Pancreas (tissue), 10 donors: Measurements from ENCODE around the gene UBE2G2. TPM values are rescaled to one million over a fixed set of nuclear protein-coding genes. Genes with fewer than 3 reads are reported as not detected.

ENCODE experiments used
- ATAC-seq, 4 donors: fragments of 200-7000 bp; cut with Tn5 transposase; one replicate each; pipeline versions ENCODE4 v1.8.0 to v1.9.1; 2020; ENCODE audit warnings: mild to moderate bottlenecking in 4 of 4, moderate library complexity in 4 of 4
- DNase-seq, 6 donors: peaks; one replicate each; pipeline ENCODE4 v3.0.0-alpha.2; 2020
- FAIRE-seq: peaks from 2 replicates; lab custom pipeline; 2012; peaks lifted over from hg19 to GRCh38; lab: Jason Lieb, UNC
- H3K27ac ChIP-seq, 4 donors: fragments of 200-600 bp; sonication (generic); 1 replicate in 3 of 4; 2 replicates in 1 of 4; pipeline versions ENCODE4 v1.5.0 to v1.8.0; 2020
- H3K27me3 ChIP-seq, 4 donors: fragments of 200-600 bp; one replicate each; pipeline ENCODE4 v1.8.0; 2021
- H3K36me3 ChIP-seq, 3 donors: fragments of 200-600 bp; sonication (generic) in 1 of 3; one replicate each; pipeline versions ENCODE4 v1.5.0 to v1.8.0; 2020 to 2021
- H3K4me1 ChIP-seq, 3 donors: fragments of 200-600 bp; one replicate each; pipeline ENCODE4 v1.8.0; 2021
- H3K4me3 ChIP-seq, 4 donors: fragments of 200-600 bp; sonication (generic) in 2 of 4; one replicate each; pipeline versions ENCODE4 v1.5.0 to v1.8.0; 2020 to 2021
- H3K9me3 ChIP-seq, 4 donors: fragments of 200-600 bp; one replicate each; pipeline ENCODE4 v1.8.0; 2021
- WGBS, 2 donors: extraction: QIAGEN DNeasy Blood & Tissue Kit; methylation state at CpG; one replicate each; pipeline ENCODE4 v1.1.7; 2013; 5-methylcytosine and 5-hydroxymethylcytosine counted together
- intact Hi-C, 3 donors: fragments of 100-400 bp; cut with DNase I; formaldehyde crosslinking; loops; one replicate each; pipeline versions ENCODE4 v1.11.1 to v1.14.2; 2022
- polyA plus RNA-seq, 2 donors: library from polyadenylated mRNA; stranded (reverse); fragments of 200-250 nt; gene quantifications; one replicate each; pipeline ENCODE4 v1.2.3, GENCODE V29; 2013
- total RNA-seq, 6 donors: library from RNA; stranded (reverse); fragmentation: NEBNext Ultra II Directional in 4 of 6; extraction: Animal tissue kit (Norgen Biotek cat#: 25700) in 4 of 6; gene quantifications; one replicate each; pipeline versions ENCODE4 v1.2.1 to v1.2.4, GENCODE V29; 2021 to 2023
- TF ChIP-seq, protein P1 (sequence below), 4 donors: fragments of 200-600 bp; sonication (generic) in 3 of 4; IDR thresholded peaks; one replicate each; pipeline versions ENCODE4 v1.5.0 to v1.8.0; 2021; ENCODE audit warnings: antibody characterized with exemption in 4 of 4
- donor health status: healthy with polysubstance abuse.
- donor health status: DM: no; HTN: no; CAD: no; lungs with moderate emphysema.
- donor health status: DM: no; HTN: no; CAD: no.
- donor health status: control.
- donor health status: control.
- donor health status: Bipolar disorder and iron deficiency.
- donor health status: DM: yes; HTN: yes; CAD: no.
- donor health status: DM: no; HTN: no; CAD: no.
- donor health status: DM: no; HTN: no; CAD: no.
- donor health status: DM: yes; HTN: yes; CAD: no.

Gene UBE2G2
- total and polyA plus RNA-seq, 8 donors: 30.5 to 53.2 (median 42.2) TPM

DNA sequence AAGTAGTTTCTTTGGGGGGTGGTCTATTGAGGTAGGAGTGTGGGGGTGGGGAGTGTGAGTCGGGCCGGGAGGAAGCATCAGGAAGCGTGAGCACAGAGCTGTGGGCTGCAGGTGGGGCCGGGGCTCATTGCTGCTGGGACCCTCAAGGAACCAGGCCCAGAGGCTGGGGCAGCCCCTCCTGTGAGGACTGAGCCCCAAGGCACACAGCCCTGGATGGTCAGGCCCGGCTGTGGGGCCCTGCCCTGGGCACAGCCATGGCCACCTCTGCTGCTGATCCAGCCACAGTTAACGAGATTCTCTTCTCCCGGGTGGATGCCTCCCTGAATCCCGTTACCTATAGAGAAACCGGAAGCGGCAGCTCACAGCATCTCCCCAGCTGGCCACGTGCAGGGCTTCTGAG, 39.2 kb upstream of the UBE2G2 start:
- Histone ChIP-seq H3K27ac (no peak overlapping the region), H3K9me3 (no peaks in the 10 kb centered on the region), H3K4me1 (peaks cover 0 to 3% (median 0%) of the 10 kb centered on the region in 3 donors), H3K4me3 (no peak overlapping the region), H3K27me3 (no peaks in the 10 kb centered on the region), H3K36me3 (no peaks in the 10 kb centered on the region)
- intact Hi-C loops: no loop called here
- DNase-seq (peak in 1 of 6 donors; percentile 45), ATAC-seq (no peak), FAIRE-seq (no peak)
- WGBS, 2 donors: 70 to 73% methylated on average over 11 of the region's 11 CpGs
- TF ChIP-seq, protein P1, sequence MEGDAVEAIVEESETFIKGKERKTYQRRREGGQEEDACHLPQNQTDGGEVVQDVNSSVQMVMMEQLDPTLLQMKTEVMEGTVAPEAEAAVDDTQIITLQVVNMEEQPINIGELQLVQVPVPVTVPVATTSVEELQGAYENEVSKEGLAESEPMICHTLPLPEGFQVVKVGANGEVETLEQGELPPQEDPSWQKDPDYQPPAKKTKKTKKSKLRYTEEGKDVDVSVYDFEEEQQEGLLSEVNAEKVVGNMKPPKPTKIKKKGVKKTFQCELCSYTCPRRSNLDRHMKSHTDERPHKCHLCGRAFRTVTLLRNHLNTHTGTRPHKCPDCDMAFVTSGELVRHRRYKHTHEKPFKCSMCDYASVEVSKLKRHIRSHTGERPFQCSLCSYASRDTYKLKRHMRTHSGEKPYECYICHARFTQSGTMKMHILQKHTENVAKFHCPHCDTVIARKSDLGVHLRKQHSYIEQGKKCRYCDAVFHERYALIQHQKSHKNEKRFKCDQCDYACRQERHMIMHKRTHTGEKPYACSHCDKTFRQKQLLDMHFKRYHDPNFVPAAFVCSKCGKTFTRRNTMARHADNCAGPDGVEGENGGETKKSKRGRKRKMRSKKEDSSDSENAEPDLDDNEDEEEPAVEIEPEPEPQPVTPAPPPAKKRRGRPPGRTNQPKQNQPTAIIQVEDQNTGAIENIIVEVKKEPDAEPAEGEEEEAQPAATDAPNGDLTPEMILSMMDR (IDR thresholded peaks at IDR 0.05): no peak

DNA sequence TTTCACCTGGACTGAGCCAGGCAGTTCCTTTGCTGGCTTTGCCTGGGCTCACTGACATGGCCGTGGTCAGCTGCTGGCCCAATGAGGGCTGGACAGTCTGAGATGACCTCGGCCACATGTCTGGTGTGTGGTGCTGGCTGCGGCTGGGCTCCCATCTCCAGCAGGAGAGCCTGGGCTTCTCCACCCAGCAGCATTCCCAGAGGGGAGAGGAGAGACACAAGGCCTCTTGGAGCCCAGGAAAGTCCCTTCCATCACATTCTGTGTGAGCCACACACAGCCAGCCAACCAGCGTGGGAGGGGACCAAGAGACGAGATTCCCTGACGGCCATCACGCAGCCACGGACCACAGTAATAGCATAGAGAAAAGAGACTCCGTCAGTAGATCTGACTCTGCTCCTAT, 37.3 kb upstream of the UBE2G2 start:
- DNase-seq (peak in 1 of 6 donors; percentile 31), ATAC-seq (no peak), FAIRE-seq (no peak)
- WGBS, 2 donors: 84 to 90% methylated on average over 9 of the region's 9 CpGs
- Histone ChIP-seq H3K27ac (no peak overlapping the region), H3K27me3 (no peaks in the 10 kb centered on the region), H3K9me3 (no peaks in the 10 kb centered on the region), H3K4me1 (no peaks in the 10 kb centered on the region), H3K4me3 (no peak overlapping the region), H3K36me3 (no peaks in the 10 kb centered on the region)
- intact Hi-C loops: no loop called here
- TF ChIP-seq, protein P1 (IDR thresholded peaks at IDR 0.05): no peak

DNA sequence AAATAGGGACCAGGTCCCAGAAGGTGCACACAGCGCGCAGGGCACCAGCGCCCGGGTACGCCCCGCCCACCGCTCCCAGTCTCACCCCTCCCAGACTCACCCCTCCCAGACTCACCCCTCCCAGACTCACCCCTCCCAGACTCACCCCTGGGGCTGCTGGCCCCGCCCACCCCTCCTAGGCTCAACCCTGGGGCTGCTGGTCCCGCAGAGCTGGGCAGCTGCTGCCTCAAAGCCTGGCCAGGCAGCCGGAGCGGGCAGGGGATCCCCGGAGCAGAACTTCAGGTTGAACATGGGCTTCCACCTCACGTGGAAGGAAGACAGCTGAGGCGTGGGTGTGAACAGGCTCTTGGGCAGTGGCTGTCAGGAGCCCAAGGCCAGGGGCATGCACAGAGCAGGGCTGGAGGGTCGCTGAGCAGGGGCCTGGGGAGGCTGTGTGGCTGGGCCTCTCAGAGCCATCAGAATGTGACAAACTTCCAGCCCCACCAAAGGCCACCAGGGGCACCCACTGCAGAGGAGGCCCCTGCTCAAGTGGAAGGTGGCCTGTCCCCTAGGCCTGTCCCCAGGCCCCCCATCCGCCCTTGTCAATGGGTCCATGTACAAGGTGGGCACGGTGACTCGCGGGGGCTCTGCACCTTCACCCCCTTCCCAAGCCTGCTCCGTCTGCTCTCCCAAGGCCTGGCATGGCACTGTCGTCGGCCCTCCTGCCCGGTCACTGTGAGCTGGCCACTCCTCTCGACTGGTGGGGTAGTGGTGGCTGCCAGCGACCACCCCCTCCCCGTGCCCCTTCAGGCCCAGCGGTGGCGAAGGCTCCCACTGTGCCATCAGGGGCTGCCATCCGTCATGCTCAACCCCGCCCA, 36.6 kb upstream of the UBE2G2 start:
- DNase-seq: no peak
- Histone ChIP-seq H3K36me3 (no peaks in the 10 kb centered on the region), H3K27me3 (no peaks in the 10 kb centered on the region), H3K27ac (no peak overlapping the region), H3K4me3 (no peak overlapping the region), H3K4me1 (no peaks in the 10 kb centered on the region), H3K9me3 (no peaks in the 10 kb centered on the region)
- WGBS, 2 donors: 77 to 89% methylated on average over 29 to 30 of the region's 30 CpGs
- FAIRE-seq: no peak
- TF ChIP-seq, protein P1 (IDR thresholded peaks at IDR 0.05): no peak
- no peak for ATAC-seq
- intact Hi-C loops: no loop called here

DNA sequence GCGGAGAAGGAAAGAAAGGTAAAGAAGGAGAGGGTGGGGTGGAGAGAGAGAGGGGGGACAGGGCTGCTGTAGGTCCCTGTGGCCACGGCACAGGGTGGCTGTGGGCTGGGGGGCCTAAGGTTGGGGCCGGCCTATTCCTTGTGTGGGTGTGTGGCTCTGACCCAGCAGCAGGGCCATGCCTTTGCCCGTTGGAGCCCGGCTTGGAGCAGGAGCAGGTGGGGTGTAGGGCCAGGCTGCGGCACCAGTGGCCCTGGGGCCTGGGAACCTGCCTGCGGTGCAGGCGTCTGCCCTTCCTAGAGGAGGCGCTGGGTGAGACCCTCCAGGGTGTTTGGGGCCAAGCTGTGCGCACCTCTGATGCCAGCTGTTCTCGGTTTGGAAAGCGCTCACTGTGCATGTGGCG, 35.9 kb upstream of the UBE2G2 start:
- 87 to 93% methylated on average over 12 to 13 of the region's 13 CpGs for WGBS, 2 donors

More for the DNA sequence above, 35.9 kb upstream of the UBE2G2 start:
- no peak overlapping the region for H3K4me3 ChIP-seq
- TF ChIP-seq, protein P1 (IDR thresholded peaks at IDR 0.05): no peak
- H3K36me3 ChIP-seq: no peaks in the 10 kb centered on the region
- no peak for FAIRE-seq
- ATAC-seq: no peak
- H3K27ac ChIP-seq: no peak overlapping the region
- DNase-seq: peak in 2 of 6 donors; percentile 14 to 47
- H3K9me3 ChIP-seq: no peaks in the 10 kb centered on the region
- H3K4me1 ChIP-seq: no peaks in the 10 kb centered on the region
- H3K27me3 ChIP-seq: no peaks in the 10 kb centered on the region
- intact Hi-C loops: no loop called here
